GM21390 (cell line): ENCODE measurements around the gene ZNF287.

ENCODE experiments used
- ATAC-seq: cut with Tn5 transposase; IDR thresholded peaks from one replicate; pipeline ENCODE4 v1.9.1; 2021; ENCODE audit not compliant: unreplicated experiment

The ZNF287 gene

GRCh38 chr17:16517477-16517876, 51.5 kb downstream of the ZNF287 start:
- no peak for ATAC-seq

- no peak for ATAC-seq
These were observed 52.4 kb downstream of the ZNF287 start for GRCh38 chr17:16516594-16517051.

GRCh38 chr17:16515933-16516332, 53.1 kb downstream of the ZNF287 start:
- no peak for ATAC-seq

GRCh38 chr17:16513873-16514272, 55.1 kb downstream of the ZNF287 start:
- no peak for ATAC-seq

- ATAC-seq = no peak
These were observed 57.0 kb downstream of the ZNF287 start for GRCh38 chr17:16512011-16512410.

GRCh38 chr17:16511593-16511992, 57.4 kb downstream of the ZNF287 start:
- ATAC-seq = no peak

- ATAC-seq = no peak
These were observed 61.0 kb downstream of the ZNF287 start for GRCh38 chr17:16507918-16508533.

- no peak for ATAC-seq
These were observed 62.8 kb downstream of the ZNF287 start for GRCh38 chr17:16506188-16506587.

- no peak for ATAC-seq
These were observed 64.0 kb downstream of the ZNF287 start for GRCh38 chr17:16504984-16505383.
